ENCODE data around the gene CRYBB1. TPM values are rescaled to one million over a fixed set of nuclear protein-coding genes. Genes with fewer than 3 reads are reported as not detected.

Gene CRYBB1
- not detected in 2 replicates for total RNA-seq

GRCh38 chr22:26617271-26618199, at the start of gene CRYBB1:
TSS of gene CRYBB1 (minus strand) at chr22:26618027. CDS start at chr22:26616319, 1,708 bp downstream.

GRCh38 chr22:26656891-26657851, 39.3 kb upstream of the CRYBB1 start, which contains the start of gene MIAT:
TSS of gene MIAT (plus strand) at chr22:26657588.

GRCh38 chr22:26621663-26622062, 3.8 kb upstream of the CRYBB1 start, which contains the start of gene CRYBA4:
TSS of gene CRYBA4 (plus strand) at chr22:26621963. CDS start at chr22:26622597, 634 bp downstream.

GRCh38 chr22:26589845-26590736, 27.7 kb downstream of the CRYBB1 start, which contains the start of gene TPST2:
TSS of gene TPST2 (minus strand) at chr22:26590132. CDS start at chr22:26541630, 48,502 bp downstream.

Other genes with a start within 250 kb of the CRYBB1 start
- gene ASPHD2, start 188.8 kb downstream of the CRYBB1 start, total RNA-seq: 1.00 and 1.9 TPM in 2 replicates
- gene HPS4, start 134.2 kb downstream of the CRYBB1 start, total RNA-seq: 39.3 and 42.5 TPM in 2 replicates
- 9.1 and 17.3 TPM in 2 replicates for gene SRRD, start 134.2 kb downstream of the CRYBB1 start, total RNA-seq
- gene TFIP11, start 105.6 kb downstream of the CRYBB1 start, total RNA-seq: 40.1 and 44.9 TPM in 2 replicates
- gene TPST2, start 27.9 kb downstream of the CRYBB1 start, total RNA-seq: 18.3 and 29.2 TPM in 2 replicates
- not detected in 2 replicates for gene CRYBA4, start 3.9 kb upstream of the CRYBB1 start, total RNA-seq
- gene MIAT, start 39.6 kb upstream of the CRYBB1 start, total RNA-seq: 1.2 and 1.5 TPM in 2 replicates